Measurements from ENCODE around the gene HPSE2.

The HPSE2 gene

DNA sequence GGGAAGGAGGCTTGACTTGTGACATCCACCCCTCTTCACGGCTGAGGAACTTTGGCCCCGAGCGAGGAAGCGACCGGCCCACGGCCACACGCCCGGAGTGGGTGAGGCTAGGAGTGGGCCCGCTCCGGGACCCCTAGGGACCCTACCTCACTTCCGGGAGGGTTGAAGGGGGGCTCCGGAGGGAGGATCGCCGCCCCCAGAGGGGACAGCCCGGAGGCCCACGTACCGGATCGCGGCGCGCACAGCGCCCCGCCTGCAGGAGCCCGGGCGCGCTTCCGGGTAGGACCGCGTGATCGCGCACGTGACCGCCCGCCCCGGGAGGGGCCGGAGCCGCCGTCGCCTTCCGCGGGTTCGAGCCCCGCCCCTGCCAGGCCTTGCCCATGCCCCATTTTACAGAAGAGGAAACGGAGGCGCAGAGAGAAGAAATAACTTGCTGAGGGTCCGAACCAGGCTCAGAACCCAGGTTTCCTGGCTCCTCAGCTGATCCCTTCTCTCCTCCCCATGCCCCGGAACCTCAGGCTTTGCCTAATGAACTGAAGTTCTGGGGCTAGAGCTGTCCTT is 788.9 kb downstream of the HPSE2 start, which contains the start of gene HPS1:
TSS of gene HPS1 (minus strand) at position 275 of the 561 bp plus-strand sequence. CDS start 3,695 bp downstream, outside the sequence.
- DNase-seq (ENCODE audit: insufficient read length, low spot score) (peak; percentile 83), FAIRE-seq (peak; percentile 84)

DNA sequence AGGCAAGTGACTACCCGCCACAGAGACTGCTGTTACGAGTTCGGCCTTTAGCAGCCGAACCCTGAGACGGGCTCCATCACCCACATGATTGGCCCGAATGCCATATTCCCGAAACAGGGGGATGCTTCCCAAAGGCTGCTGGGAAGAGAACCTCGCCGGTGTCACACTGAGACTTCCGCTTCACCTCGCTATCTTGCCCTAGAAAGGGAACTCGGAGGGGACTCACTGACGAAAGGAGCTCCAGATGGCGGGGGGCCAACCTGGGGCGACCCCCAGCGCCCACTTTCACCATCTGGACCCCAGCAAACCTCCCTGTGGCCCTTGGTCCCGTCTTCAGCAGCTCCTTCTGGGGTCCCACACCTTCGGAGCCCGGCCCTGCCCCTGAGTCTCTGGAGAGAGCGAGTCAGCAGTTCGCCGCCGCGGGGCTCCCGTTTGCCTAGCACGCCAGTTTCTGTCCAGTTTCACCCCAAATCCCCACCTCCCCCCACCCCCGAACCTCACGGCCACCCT is 789.4 kb downstream of the HPSE2 start:
- no peak for DNase-seq (ENCODE audit: insufficient read length, low spot score)
- FAIRE-seq, result peak; percentile 80

DNA sequence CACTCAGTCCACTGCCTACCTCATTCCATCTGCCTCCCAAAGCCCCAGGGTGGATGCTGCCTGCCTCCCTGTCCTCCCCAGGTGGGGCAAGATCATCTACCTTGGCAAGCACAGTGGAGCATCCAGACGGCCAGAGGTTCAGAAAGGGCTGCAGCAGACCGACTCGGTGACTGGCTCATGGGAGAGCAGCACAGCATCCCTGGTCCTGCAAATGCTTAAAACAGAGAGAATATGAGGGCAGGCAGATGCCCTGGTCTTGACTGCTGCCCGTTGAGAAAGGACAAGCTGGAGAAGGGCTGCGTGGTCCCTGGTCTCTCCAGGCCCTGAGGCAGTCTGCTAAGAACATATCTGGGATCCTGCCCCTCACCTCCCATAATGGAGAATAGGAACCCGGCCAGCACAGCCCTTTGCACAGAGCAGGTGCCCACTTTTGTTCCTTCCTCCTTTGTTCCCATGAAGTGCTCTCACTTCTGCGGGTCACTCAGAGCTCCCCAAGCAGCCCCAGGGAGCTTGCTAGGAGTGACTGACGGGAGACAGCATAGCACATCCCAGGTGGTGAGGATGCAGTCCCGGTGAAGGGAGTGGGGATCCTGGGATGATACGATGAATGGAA is 790.3 kb downstream of the HPSE2 start:
- DNase-seq (ENCODE audit: insufficient read length, low spot score) (no peak), FAIRE-seq (no peak)

GRCh38 chr10:98444314-98445006 is 791.2 kb downstream of the HPSE2 start:
- DNase-seq (ENCODE audit: insufficient read length, low spot score), result no peak
- no peak for FAIRE-seq

- DNase-seq (ENCODE audit: insufficient read length, low spot score), result no peak
- no peak for FAIRE-seq
These were observed 796.9 kb downstream of the HPSE2 start for GRCh38 chr10:98438715-98439114.

- no peak for FAIRE-seq
These were observed 798.9 kb downstream of the HPSE2 start for GRCh38 chr10:98436704-98437103.

GRCh38 chr10:98435178-98435577 is 800.5 kb downstream of the HPSE2 start:
- FAIRE-seq, result no peak
- DNase-seq (ENCODE audit: insufficient read length, low spot score), result no peak

More at GRCh38 chr10:98436704-98437103, 798.9 kb downstream of the HPSE2 start:
- no peak for DNase-seq (ENCODE audit: insufficient read length, low spot score)

GRCh38 chr10:98433881-98434732 is 801.5 kb downstream of the HPSE2 start:
- no peak for FAIRE-seq
- no peak for DNase-seq (ENCODE audit: insufficient read length, low spot score)

- FAIRE-seq (no peak), DNase-seq (ENCODE audit: insufficient read length, low spot score) (no peak)
These were observed 802.3 kb downstream of the HPSE2 start for GRCh38 chr10:98433371-98433770.

DNA sequence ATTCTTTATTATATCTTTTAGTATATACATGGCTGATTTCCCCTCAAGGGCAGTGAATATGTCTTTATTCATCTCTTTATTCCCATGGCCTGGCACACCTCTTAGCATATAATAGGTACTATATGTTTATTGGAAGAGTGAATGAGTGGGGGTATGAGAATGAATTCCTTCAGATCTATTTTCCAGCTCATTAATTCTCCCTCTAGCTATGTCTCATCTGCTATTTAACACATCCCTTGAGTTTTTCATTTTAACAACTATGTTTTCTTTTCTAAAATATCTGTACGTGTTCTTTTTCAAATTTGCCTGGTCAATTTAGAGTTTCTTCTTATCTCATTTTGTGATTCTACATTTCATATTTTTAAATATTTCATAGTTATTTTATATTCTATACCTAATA is 803.3 kb downstream of the HPSE2 start:
- no peak for DNase-seq (ENCODE audit: insufficient read length, low spot score)
- no peak for FAIRE-seq

DNA sequence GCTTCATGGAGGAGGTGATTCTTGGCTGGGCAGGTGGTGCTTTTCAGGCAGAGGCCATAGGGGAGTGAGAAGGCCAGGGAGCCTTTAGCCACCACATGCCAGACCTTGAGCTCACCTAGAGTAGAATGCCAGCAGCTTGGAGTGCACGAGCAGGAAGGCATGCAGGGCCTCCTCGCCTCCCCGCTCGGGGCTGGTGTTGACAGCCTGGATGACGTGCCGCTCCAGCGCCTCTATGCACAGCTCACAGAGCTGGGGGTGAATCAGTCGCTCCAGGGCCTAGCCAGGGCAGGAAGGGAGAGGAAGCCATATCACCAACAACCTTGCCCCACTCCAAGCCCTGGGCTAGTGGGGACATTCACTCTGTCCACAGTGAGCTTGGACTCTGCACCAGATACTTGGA is 804.6 kb downstream of the HPSE2 start:
- FAIRE-seq (no peak), DNase-seq (ENCODE audit: insufficient read length, low spot score) (no peak)

- FAIRE-seq, result no peak
- no peak for DNase-seq (ENCODE audit: insufficient read length, low spot score)
These were observed 805.2 kb downstream of the HPSE2 start for GRCh38 chr10:98430427-98430826.

DNA sequence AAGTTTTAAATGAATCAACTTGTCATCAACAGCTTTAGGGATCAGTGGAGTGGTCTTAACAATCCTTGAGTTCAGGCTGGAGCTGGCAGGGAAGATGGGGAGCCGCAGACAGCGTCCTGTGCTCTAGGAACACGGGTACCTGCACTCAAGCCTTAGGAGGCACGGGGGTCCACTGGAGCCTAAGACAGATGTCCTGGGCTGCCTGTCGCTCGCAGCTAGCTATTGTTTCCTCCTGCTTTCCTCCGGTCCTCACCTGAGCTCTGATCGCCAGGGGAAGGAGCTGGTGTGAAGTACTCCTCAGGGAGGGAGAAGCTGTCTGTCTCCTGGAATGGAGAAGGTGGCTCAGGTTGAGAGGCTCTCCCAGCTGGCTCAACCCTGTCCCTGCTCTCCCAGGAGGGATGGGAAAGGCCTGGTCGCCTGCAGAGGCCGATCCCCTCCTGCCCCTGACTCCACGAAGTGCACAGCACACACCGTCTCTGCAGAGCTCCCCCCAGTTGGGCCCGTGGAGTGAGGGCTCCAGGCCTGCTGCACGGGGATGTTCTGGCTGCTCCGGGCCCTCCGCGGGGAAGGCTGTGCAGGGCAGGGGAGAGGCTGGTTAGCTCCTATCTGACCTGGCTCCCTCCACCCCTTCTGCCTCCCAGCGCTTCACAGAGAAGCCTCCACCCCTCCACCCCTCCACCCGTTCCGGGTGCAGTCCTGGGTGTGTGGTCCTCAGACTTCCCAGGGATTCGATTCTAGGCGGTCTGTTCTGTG is 806.2 kb downstream of the HPSE2 start:
- DNase-seq (ENCODE audit: insufficient read length, low spot score) (no peak), FAIRE-seq (no peak)

DNA sequence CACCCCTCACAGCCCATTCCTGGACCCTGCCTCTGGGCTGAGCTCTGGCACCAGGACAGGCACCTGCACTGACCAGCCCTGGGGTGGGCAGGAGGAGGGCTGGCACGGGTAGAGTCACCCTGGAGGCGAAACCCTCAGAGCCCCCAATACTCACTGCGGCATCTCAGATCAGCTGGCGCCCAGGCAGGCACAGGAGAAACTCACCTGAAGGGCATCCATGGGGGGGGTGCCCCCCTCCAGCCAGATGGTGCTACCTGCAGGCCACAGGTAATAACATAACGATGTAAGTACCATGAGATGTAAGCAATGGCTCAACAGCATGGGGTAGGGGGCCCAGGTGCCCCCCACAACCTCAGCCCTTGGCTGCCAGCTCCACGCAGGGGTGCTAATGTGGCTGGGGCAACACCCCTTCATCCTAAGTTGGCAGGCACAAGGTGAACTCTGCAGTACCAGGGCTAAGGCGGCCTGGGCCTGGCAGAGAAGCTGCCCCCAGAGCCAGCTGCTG is 808.6 kb downstream of the HPSE2 start:
- DNase-seq (ENCODE audit: insufficient read length, low spot score) (no peak), FAIRE-seq (no peak)

DNA sequence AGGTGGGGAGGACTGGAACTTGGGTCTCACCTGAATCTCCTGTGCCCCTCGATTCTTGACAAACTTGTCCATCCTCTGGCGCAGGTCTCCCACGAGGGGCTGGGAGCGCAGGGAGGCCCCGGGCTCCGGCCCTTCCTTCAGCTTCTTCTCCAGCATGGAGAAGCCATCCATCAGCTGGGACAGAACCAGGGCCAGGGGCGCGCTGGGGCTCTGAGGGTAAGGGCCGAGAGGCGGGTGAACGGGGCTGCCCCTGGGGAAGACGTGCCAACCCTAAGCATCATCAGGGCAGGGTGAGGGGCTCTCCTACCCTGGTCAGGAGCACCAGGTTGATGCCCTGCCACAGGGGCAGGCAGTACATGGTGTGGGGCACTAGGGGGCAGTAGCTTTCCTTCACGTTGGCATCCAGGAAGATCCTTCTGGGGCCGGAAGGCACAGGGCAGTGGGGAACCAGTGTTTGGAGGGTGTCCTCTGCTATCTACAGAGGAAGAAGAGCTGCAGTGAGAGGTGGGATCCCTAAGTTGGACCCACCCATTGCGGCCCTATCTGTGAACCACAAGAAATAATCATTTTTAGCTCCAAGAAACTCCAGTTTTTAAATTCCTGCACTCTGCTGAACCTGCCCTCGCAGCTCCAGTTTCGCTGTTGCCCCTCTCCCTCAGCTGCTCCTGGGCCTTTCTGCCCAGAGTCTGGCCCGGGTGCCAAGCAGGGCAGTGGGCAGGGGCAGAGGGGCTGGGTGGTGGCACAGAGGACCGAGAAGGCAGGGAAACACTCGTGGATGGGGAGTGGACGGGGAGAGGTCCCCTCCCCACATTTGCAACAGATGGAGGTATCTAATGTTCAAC is 809.9 kb downstream of the HPSE2 start:
- no peak for DNase-seq (ENCODE audit: insufficient read length, low spot score)
- peak; percentile 47 for FAIRE-seq

GRCh38 chr10:98424295-98425254 is 811.1 kb downstream of the HPSE2 start:
- no peak for FAIRE-seq
- no peak for DNase-seq (ENCODE audit: insufficient read length, low spot score)

- FAIRE-seq (no peak), DNase-seq (ENCODE audit: insufficient read length, low spot score) (no peak)
These were observed 811.9 kb downstream of the HPSE2 start for GRCh38 chr10:98423691-98424120.

DNA sequence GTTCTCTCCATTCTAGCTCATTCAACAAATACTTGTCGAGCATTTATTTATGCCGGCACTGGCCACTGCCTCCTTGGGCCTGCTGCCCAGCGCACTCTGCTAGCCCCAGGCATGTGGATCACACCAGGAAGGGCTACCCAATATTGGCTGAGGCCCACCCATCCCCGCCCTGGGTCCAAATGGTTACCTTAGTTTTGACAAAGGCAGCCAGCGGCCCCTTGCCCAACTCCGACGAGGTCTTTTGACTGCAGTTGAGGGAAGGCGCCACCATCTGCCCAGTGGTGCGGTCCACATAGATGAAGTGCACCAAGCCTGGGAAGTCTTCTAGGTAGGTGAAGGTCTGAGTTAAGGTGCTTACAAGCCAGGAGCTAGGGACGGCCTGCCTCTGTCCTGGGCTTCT is 813.5 kb downstream of the HPSE2 start:
- DNase-seq (ENCODE audit: insufficient read length, low spot score) (no peak), FAIRE-seq (no peak)
